VCaP (cell line): Measurements from ENCODE around the gene TNIP2.

Experiments
- H3K27ac ChIP-seq: fragments of 450-650 bp; 2 replicates; pipeline ENCODE4 v1.5.1; 2017
- CTCF ChIP-seq: fragments of 450-650 bp; conservative IDR thresholded peaks from 2 replicates; pipeline ENCODE4 v1.5.1; 2017; ENCODE audit warnings: mild to moderate bottlenecking, moderate library complexity

The TNIP2 gene

GRCh38 chr4:2723751-2724150 lies 32.4 kb downstream of the TNIP2 start:
- no peak for TF ChIP-seq CTCF
- H3K27ac ChIP-seq: no peak overlapping the region

GRCh38 chr4:2722033-2722432 lies 34.1 kb downstream of the TNIP2 start:
- TF ChIP-seq CTCF: no peak
- no peak overlapping the region for H3K27ac ChIP-seq

GRCh38 chr4:2721586-2721985 lies 34.5 kb downstream of the TNIP2 start:
- H3K27ac ChIP-seq: no peak overlapping the region
- no peak for TF ChIP-seq CTCF

- no peak overlapping the region for H3K27ac ChIP-seq
- no peak for TF ChIP-seq CTCF
Measured at GRCh38 chr4:2716236-2716635, 39.9 kb downstream of the TNIP2 start.

GRCh38 chr4:2715426-2715825 lies 40.7 kb downstream of the TNIP2 start:
- TF ChIP-seq CTCF: no peak
- H3K27ac ChIP-seq: no peak overlapping the region

GRCh38 chr4:2714918-2715317 lies 41.2 kb downstream of the TNIP2 start:
- TF ChIP-seq CTCF: no peak
- no peak overlapping the region for H3K27ac ChIP-seq

- TF ChIP-seq CTCF: no peak
- peak overlapping the region; percentile 39 for H3K27ac ChIP-seq
Measured at GRCh38 chr4:2714061-2714770, 41.9 kb downstream of the TNIP2 start.
